Subcutaneous abdominal adipose tissue (tissue), 5 donors: ENCODE data around the gene MLLT3.

Source experiments
- H3K27ac ChIP-seq: one replicate; pipeline ENCODE4 v1.7.0; 2013; ENCODE audit warnings: low read depth, mild to moderate bottlenecking, inconsistent platforms, low read length, moderate library complexity
- H3K27me3 ChIP-seq, 5 donors: one replicate each; pipeline ENCODE4 v1.7.0; 2013; ENCODE audit warnings: low read length in 5 of 5, inconsistent platforms in 1 of 5; ENCODE audit not compliant: control insufficient read depth in 5 of 5, insufficient read depth in 4 of 5
- H3K36me3 ChIP-seq, 5 donors: one replicate each; pipeline ENCODE4 v1.7.0; 2013; ENCODE audit warnings: low read length in 5 of 5; ENCODE audit not compliant: control insufficient read depth in 5 of 5, insufficient read depth in 5 of 5
- H3K4me1 ChIP-seq, 5 donors: one replicate each; pipeline ENCODE4 v1.7.0; 2013; ENCODE audit warnings: low read length in 5 of 5, mild to moderate bottlenecking in 3 of 5, moderate library complexity in 1 of 5; ENCODE audit not compliant: control insufficient read depth in 5 of 5, insufficient read depth in 5 of 5
- H3K4me3 ChIP-seq, 5 donors: one replicate each; pipeline ENCODE4 v1.7.0; 2013; ENCODE audit warnings: low read length in 5 of 5, low read depth in 1 of 5
- H3K9ac ChIP-seq, 5 donors: one replicate each; pipeline ENCODE4 v1.7.0; 2013; ENCODE audit warnings: low read length in 5 of 5, mild to moderate bottlenecking in 4 of 5, moderate library complexity in 3 of 5
- H3K9me3 ChIP-seq, 5 donors: one replicate each; pipeline ENCODE4 v1.7.0; 2013; ENCODE audit warnings: low read length in 5 of 5; ENCODE audit not compliant: control insufficient read depth in 5 of 5
- donor health status: healthy.
- donor health status: healthy.
- donor health status: healthy.
- donor health status: healthy.
- donor health status: healthy.

The MLLT3 gene

GRCh38 chr9:20297646-20298084 lies 324.6 kb downstream of the MLLT3 start:
- Histone ChIP-seq H3K4me1 (no peaks in the 10 kb centered on the region), H3K27me3 (no peaks in the 10 kb centered on the region), H3K9me3 (no peaks in the 10 kb centered on the region), H3K9ac (no peak overlapping the region), H3K4me3 (no peak overlapping the region), H3K36me3 (no peaks in the 10 kb centered on the region), H3K27ac (no peak overlapping the region)

DNA sequence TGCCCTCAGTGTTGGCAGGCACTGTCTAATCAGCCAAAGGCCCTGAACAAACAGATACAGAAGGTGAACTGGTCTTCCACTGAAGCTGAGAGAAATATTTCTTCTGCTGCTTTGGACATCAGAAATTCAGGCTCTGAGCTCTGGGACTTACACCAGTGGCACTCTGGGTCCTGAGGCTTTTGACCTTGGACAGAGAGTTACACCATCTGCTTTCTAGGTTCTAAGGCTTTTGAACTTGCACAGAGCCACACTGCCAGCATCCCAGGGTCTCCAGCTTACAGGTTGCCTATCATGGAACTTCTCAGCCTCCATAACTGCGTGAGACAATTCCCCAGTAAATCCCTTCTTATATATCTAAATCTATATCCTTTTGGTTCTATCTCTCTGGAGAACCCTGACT lies 326.7 kb downstream of the MLLT3 start:
- Histone ChIP-seq H3K27me3 (no peaks in the 10 kb centered on the region), H3K36me3 (no peaks in the 10 kb centered on the region), H3K9me3 (no peaks in the 10 kb centered on the region), H3K27ac (no peak overlapping the region), H3K4me3 (no peak overlapping the region), H3K4me1 (no peaks in the 10 kb centered on the region), H3K9ac (no peak overlapping the region)

DNA sequence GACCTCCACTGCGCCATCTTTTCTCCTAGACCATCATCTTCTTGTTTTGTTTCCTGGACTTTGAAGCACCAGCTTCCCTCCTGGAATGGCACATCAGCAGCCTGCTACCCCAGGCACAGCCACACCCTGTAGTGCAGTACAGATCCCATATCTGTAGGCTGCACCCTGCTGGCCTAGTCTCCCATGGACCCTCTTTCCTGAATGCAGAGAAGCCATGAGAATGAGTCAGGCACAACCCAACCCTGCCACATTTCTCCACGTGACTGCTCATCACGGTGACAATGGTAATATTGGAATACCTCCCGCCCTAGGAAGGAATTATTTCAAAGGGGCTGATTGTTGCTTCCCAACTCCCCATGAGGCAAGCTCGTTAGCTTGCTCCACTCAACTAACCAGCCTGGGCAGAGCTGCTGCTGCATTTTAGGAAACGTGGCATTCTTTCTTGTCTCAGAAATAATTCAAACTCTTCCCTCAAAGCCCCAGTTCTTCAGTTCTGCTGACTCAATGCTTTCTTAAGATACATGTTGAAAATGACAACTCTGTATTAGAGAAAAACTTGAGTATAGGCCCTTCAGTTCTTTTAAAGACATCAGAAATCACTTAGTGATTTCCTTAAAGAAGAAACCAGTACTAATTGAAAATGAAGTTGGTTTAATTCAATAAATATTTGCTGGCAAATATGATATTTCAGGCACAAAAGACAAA lies 328.1 kb downstream of the MLLT3 start:
- no peaks in the 10 kb centered on the region for H3K4me1 ChIP-seq
- no peaks in the 10 kb centered on the region for H3K27me3 ChIP-seq
- H3K27ac ChIP-seq, result no peak overlapping the region
- no peak overlapping the region for H3K4me3 ChIP-seq
- peaks cover 0 to 4% (median 0%) of the 10 kb centered on the region in 5 donors for H3K9me3 ChIP-seq
- H3K36me3 ChIP-seq, result no peaks in the 10 kb centered on the region
- no peak overlapping the region for H3K9ac ChIP-seq

DNA sequence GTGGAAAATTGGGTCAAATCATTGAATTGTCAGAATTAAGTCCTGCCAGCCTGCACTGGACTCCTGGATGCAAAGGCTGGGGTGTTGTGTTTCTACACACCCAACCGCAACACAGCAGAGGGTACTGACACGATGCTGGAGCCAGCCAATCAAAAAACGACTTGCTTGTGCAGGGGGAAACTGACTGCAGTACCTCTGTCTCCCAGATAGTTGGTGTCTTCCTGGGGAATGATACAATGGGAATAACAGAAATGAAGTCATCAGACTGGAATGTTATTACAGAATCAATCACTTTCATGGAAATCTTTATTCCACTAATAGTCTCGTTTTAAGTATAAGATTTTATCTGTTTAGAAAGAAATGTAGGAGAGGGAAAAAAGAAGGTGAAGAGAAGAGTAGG lies 330.3 kb downstream of the MLLT3 start:
- Histone ChIP-seq H3K27me3 (no peaks in the 10 kb centered on the region), H3K27ac (no peak overlapping the region), H3K9ac (no peak overlapping the region), H3K36me3 (no peaks in the 10 kb centered on the region), H3K4me1 (no peaks in the 10 kb centered on the region), H3K9me3 (peaks cover 0 to 8% (median 3%) of the 10 kb centered on the region in 5 donors), H3K4me3 (no peak overlapping the region)
